HCT116 (cell line): ENCODE measurements around the gene ABCA1. TPM values are rescaled to one million over a fixed set of nuclear protein-coding genes. Genes with fewer than 3 reads are reported as not detected.

ENCODE experiments used
- ATAC-seq: fragments of 200-7000 bp; cut with Tn5 transposase; 2 replicates; pipeline ENCODE4 v1.9.1; 2020; ENCODE audit warnings: mild to moderate bottlenecking, moderate library complexity
- BruUV-seq: library from RNA; stranded (reverse); fragments of 400-500 nt; replicated peaks from 2 replicates; lab custom pipeline; 2021; lab: Mats Ljungman, UMichigan
- CTCF ChIA-PET: fragments of 300-600 bp; sonication (Branson Sonifier 250); formaldehyde crosslinking; loops from one replicate; lab custom pipeline; 2021; ENCODE audit warnings: antibody characterized with exemption; lab: Charles Lee
- POLR2A ChIA-PET: fragments of 300-600, 350-600 bp; sonication (Branson Sonifier 250); formaldehyde crosslinking; loops from one replicate; lab custom pipeline; 2021; ENCODE audit warnings: antibody characterized with exemption; lab: Charles Lee
- RAD21 ChIA-PET, 2 experiments: fragments of 300-600 bp; sonication (Branson Sonifier 250); formaldehyde crosslinking; loops; one replicate each; lab custom pipeline; 2023; ENCODE audit warnings: low total read pairs in 2 of 2; ENCODE audit not compliant: uncharacterized antibody in 2 of 2, unreplicated experiment in 2 of 2, low non-redundant PET in 1 of 2; lab: Charles Lee
- DNase-seq: peaks from one replicate; pipeline ENCODE4 v3.0.0-alpha.2; 2010; ENCODE audit warnings: low read depth, low spot score
- H2AFZ ChIP-seq: fragments of 200-600 bp; shearing (Covaris generic), sonication (generic); 2 replicates; pipeline ENCODE4 v1.6.1; 2017; ENCODE audit warnings: low read depth, mixed run types, mixed read lengths, antibody characterized with exemption, low read length; ENCODE audit not compliant: poor library complexity, severe bottlenecking
- H3K27ac ChIP-seq: 2 replicates; pipeline ENCODE4 v1.5.1; 2012; ENCODE audit warnings: low read depth, low read length
- H3K27me3 ChIP-seq: fragments of 200-600 bp; sonication (generic); 2 replicates; pipeline ENCODE4 v1.6.1; 2016; ENCODE audit warnings: mixed run types, low read length, mixed read lengths; ENCODE audit not compliant: insufficient read depth
- H3K36me3 ChIP-seq, 2 experiments: fragments of 200-500 bp in 1 of 2; fragments of 200-600 bp in 1 of 2; sonication (Bioruptor generic) in 1 of 2; sonication (generic) in 1 of 2; 2 replicates each; pipeline versions ENCODE4 v1.5.1 to v1.6.1; 2014 to 2016; ENCODE audit warnings: low read length in 2 of 2, inconsistent platforms in 1 of 2, mixed read lengths in 1 of 2, mixed run types in 1 of 2; ENCODE audit not compliant: insufficient read depth in 2 of 2, control insufficient read depth in 1 of 2
- H3K4me1 ChIP-seq, 2 experiments: fragments of 200-600 bp in 1 of 2; sonication (generic) in 1 of 2; 2 replicates each; pipeline versions ENCODE4 v1.5.1 to v1.6.1; 2012 to 2017; ENCODE audit warnings: low read length in 2 of 2, inconsistent platforms in 1 of 2, mild to moderate bottlenecking in 1 of 2, mixed read lengths in 1 of 2, mixed run types in 1 of 2, moderate library complexity in 1 of 2; ENCODE audit not compliant: insufficient read depth in 2 of 2, control insufficient read depth in 1 of 2
- H3K4me2 ChIP-seq: fragments of 200-600 bp; sonication (generic); 2 replicates; pipeline ENCODE4 v1.6.1; 2017; ENCODE audit warnings: mixed run types, low read length, mixed read lengths
- H3K4me3 ChIP-seq, 2 experiments: fragments of 200-600 bp in 1 of 2; sonication (generic) in 1 of 2; replicated peaks in 1 of 2; 2 replicates each; pipeline ENCODE4 v1.5.1; 2011 to 2016; ENCODE audit warnings: low read length in 2 of 2, control low read depth in 1 of 2, low read depth in 1 of 2, mild to moderate bottlenecking in 1 of 2, mixed read lengths in 1 of 2, mixed run types in 1 of 2
- H3K79me2 ChIP-seq: fragments of 200-600 bp; sonication (generic); 2 replicates; pipeline ENCODE4 v1.6.1; 2017; ENCODE audit warnings: mild to moderate bottlenecking, mixed run types, low read length, moderate library complexity, mixed read lengths; ENCODE audit not compliant: insufficient read depth
- H3K9ac ChIP-seq: fragments of 200-600 bp; sonication (generic); 2 replicates; pipeline ENCODE4 v1.6.1; 2016; ENCODE audit warnings: low read length, mixed read lengths
- H3K9me2 ChIP-seq: fragments of 200-600 bp; sonication (generic), shearing (Covaris generic); 2 replicates; pipeline ENCODE4 v1.6.1; 2017; ENCODE audit warnings: mixed run types, mild to moderate bottlenecking, moderate library complexity; ENCODE audit not compliant: insufficient read depth
- H3K9me3 ChIP-seq, 2 experiments: fragments of 200-500 bp in 1 of 2; fragments of 200-600 bp in 1 of 2; sonication (Bioruptor generic) in 1 of 2; sonication (generic) in 1 of 2; 2 replicates each; pipeline ENCODE4 v1.6.1; 2014 to 2017; ENCODE audit warnings: low read length in 2 of 2, mixed read lengths in 2 of 2, inconsistent platforms in 1 of 2, low read depth in 1 of 2, mild to moderate bottlenecking in 1 of 2, mixed run types in 1 of 2, moderate library complexity in 1 of 2; ENCODE audit not compliant: control insufficient read depth in 1 of 2, insufficient read depth in 1 of 2
- H4K20me1 ChIP-seq: fragments of 200-600 bp; sonication (generic), shearing (Covaris generic); 2 replicates; pipeline ENCODE4 v1.6.1; 2017; ENCODE audit warnings: mixed run types, mild to moderate bottlenecking, moderate library complexity; ENCODE audit not compliant: insufficient read depth
- CBX3 ChIP-seq: IDR thresholded peaks from 2 replicates; pipeline ENCODE4 v1.6.1; 2012; ENCODE audit warnings: low read depth
- EGR1 ChIP-seq: IDR thresholded peaks from 2 replicates; pipeline ENCODE4 v1.6.1; 2012; ENCODE audit warnings: low read depth
- EZH2 ChIP-seq: fragments of 200-600 bp; sonication (generic); IDR thresholded peaks from 2 replicates; pipeline ENCODE4 v1.6.1; 2017; ENCODE audit warnings: antibody characterized with exemption, mixed run types
- FOSL1 ChIP-seq: IDR thresholded peaks from 2 replicates; pipeline ENCODE4 v1.6.1; 2012; ENCODE audit warnings: low read depth
- POLR2A ChIP-seq: IDR thresholded peaks from 2 replicates; pipeline ENCODE4 v1.7.0; 2011; ENCODE audit warnings: borderline replicate concordance; ENCODE audit not compliant: insufficient read depth, insufficient read length; ENCODE audit errors: extremely low read depth
- POLR2AphosphoS5 ChIP-seq: IDR thresholded peaks from 2 replicates; pipeline ENCODE4 v1.6.1; 2011; ENCODE audit warnings: mild to moderate bottlenecking, low read depth, low read length, moderate library complexity
- SP1 ChIP-seq: IDR thresholded peaks from 2 replicates; pipeline ENCODE4 v1.6.1; 2012; ENCODE audit warnings: low read depth
- TCF7L2 ChIP-seq: IDR thresholded peaks from 2 replicates; pipeline ENCODE4 v1.7.0; 2011; ENCODE audit warnings: borderline replicate concordance, inconsistent platforms; ENCODE audit not compliant: insufficient read depth, insufficient read length; ENCODE audit errors: extremely low read depth
- ZNF274 ChIP-seq: fragments of 200-500 bp; sonication (Bioruptor generic); IDR thresholded peaks from 2 replicates; pipeline ENCODE4 v1.6.1; 2014; ENCODE audit warnings: mild to moderate bottlenecking, low read depth, low read length, inconsistent platforms
- intact Hi-C: fragments of 100-400 bp; cut with micrococcal nuclease; formaldehyde crosslinking; loops from 2 replicates; pipeline ENCODE4 v1.10.0; 2022
- total RNA-seq: library from RNA; stranded (reverse); gene quantifications from one replicate; pipeline ENCODE4 v1.2.1, GENCODE V29; 2021; ENCODE audit not compliant: unreplicated experiment
- TF ChIP-seq, protein P1 (sequence below): IDR thresholded peaks from 2 replicates; pipeline ENCODE4 v1.6.1; 2012

The ABCA1 gene
- total RNA-seq, 1 experiment from 2014 or later, result 0.89 TPM

GRCh38 chr9:104971511-104971910 lies 43.6 kb upstream of the ABCA1 start:
- intact Hi-C loops, result loop anchor here (10.0 kb wide), 1 partner anchor 443 kb away; no protein-coding TSS in a partner anchor
- no peak for DNase-seq
- RAD21 ChIA-PET, result no interaction called here

DNA sequence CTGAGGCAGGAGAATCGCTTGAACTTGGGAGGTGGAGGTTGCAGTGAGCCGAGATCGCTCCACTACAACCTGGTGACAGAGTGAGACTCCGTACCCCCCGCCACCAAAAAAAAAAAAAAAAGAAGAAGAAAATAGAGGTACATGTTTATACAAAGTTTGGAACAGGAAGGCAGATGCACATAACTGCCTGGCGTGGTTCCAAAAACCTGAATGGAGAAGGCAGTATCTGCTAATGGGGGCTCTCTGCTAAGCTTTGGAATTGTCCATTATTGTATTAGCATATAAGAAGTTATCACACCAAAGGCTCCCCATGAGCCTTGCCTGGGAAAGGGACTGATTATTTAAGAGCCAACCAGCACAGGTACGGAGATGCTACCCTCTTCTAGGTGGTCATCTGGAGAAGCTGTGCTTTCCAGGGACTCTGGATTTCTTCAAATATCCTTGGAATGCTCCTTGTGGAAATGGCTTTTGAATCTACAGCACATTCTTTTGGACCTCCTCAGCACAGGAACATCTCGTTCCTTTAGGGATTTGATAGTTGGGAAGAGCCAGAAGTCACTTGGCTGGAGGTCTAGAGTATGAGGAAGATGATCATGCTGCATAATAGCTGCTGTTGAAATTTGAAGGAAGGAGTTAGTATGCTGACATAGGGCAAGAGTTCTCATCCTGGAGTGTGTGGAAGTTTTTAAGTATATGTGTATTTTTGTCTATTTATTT lies 42.5 kb upstream of the ABCA1 start:
- peaks cover 4 to 14% of the 10 kb centered on the region in 2 experiments; a peak in 2 of 4 replicates for H3K4me1 ChIP-seq
- no peaks in the 10 kb centered on the region for H3K27me3 ChIP-seq
- ChIA-PET CTCF (interaction anchor here (0.9 kb wide), 1 partner anchor 44 kb away, joined by 3 read pairs; no protein-coding TSS in a partner anchor), RAD21 (no interaction called here), POLR2A (no interaction called here)
- TF ChIP-seq ZNF274, result no peak
- TF ChIP-seq TCF7L2, result no peak
- TF ChIP-seq, protein P1, sequence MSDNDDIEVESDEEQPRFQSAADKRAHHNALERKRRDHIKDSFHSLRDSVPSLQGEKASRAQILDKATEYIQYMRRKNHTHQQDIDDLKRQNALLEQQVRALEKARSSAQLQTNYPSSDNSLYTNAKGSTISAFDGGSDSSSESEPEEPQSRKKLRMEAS, result no peak
- no peak for TF ChIP-seq POLR2A
- TF ChIP-seq EZH2, result no peak
- no peak for TF ChIP-seq SP1
- TF ChIP-seq POLR2AphosphoS5, result no peak
- no peak for TF ChIP-seq CBX3
- no peak for TF ChIP-seq EGR1
- DNase-seq (no peak), ATAC-seq (no peak)
- no peaks in the 10 kb centered on the region for H3K9me2 ChIP-seq
- H3K9ac ChIP-seq, result no peak overlapping the region
- no peak overlapping the region for H2AFZ ChIP-seq
- H3K9me3 ChIP-seq, result no peaks in the 10 kb centered on the region
- H3K4me2 ChIP-seq, result no peak overlapping the region
- intact Hi-C loops, result loop anchor here (10.0 kb wide), 1 partner anchor 444 kb away; no protein-coding TSS in a partner anchor
- no TSS peak for BruUV-seq
- H3K79me2 ChIP-seq, result no peaks in the 10 kb centered on the region
- H4K20me1 ChIP-seq, result no peaks in the 10 kb centered on the region
- H3K36me3 ChIP-seq, result no peaks in the 10 kb centered on the region
- H3K27ac ChIP-seq, result no peak overlapping the region
- no peak overlapping the region for H3K4me3 ChIP-seq

More at GRCh38 chr9:104971511-104971910, 43.6 kb upstream of the ABCA1 start:
- H2AFZ ChIP-seq, result no peak overlapping the region
- H3K4me3 ChIP-seq, result no peak overlapping the region
- H3K79me2 ChIP-seq, result no peaks in the 10 kb centered on the region
- TF ChIP-seq FOSL1, result no peak
- H3K36me3 ChIP-seq, result no peaks in the 10 kb centered on the region
- no peak for ATAC-seq
- no TSS peak for BruUV-seq
- H3K4me2 ChIP-seq, result no peak overlapping the region
- H4K20me1 ChIP-seq, result no peaks in the 10 kb centered on the region
- no peak overlapping the region for H3K9ac ChIP-seq
- ChIA-PET CTCF (no interaction called here), POLR2A (no interaction called here)
- H3K9me3 ChIP-seq, result no peaks in the 10 kb centered on the region
- H3K9me2 ChIP-seq, result no peaks in the 10 kb centered on the region
- H3K27me3 ChIP-seq, result no peaks in the 10 kb centered on the region
- no peak overlapping the region for H3K27ac ChIP-seq
- peaks cover 4 to 14% of the 10 kb centered on the region in 2 experiments; a peak in 2 of 4 replicates for H3K4me1 ChIP-seq
